Right ventricle myocardium superior (tissue), 1 donor: ENCODE data around the gene CDK19. TPM values are rescaled to one million over a fixed set of nuclear protein-coding genes. Genes with fewer than 3 reads are reported as not detected.
"Not testable (repeated sequence)": the region's sequence is repeated elsewhere in the genome, so short reads cannot be mapped to it uniquely, and the experiment has no call there.

Source experiments
- ATAC-seq: fragments of 200-7000 bp; cut with Tn5 transposase; one replicate; pipeline ENCODE4 v1.9.1; 2020; ENCODE audit warnings: mild to moderate bottlenecking; ENCODE audit not compliant: poor library complexity
- DNase-seq: peaks from one replicate; pipeline ENCODE4 v3.0.0-alpha.2; 2020
- intact Hi-C: fragments of 100-400 bp; cut with DNase I; formaldehyde crosslinking; loops from one replicate; pipeline ENCODE4 v1.11.2; 2022
- total RNA-seq: library from RNA; stranded (reverse); fragmentation: NEBNext Ultra II Directional; extraction: Animal tissue kit (Norgen Biotek cat#: 25700); gene quantifications from one replicate; pipeline ENCODE4 v1.2.1, GENCODE V29; 2021
- donor health status: DM: no; HTN: yes; CAD: no; lungs with severe emphysema.

CDK19 gene
- total RNA-seq, 1 donor from 2014 or later = 10.4 TPM

- DNase-seq = no peak
- intact Hi-C loops = no loop called here
- peak; percentile 39 for ATAC-seq
These were observed 38.9 kb downstream of the CDK19 start for GRCh38 chr6:110776413-110776812.

- ATAC-seq (no peak), DNase-seq (no peak)
- intact Hi-C loops = no loop called here
These were observed 45.3 kb downstream of the CDK19 start for GRCh38 chr6:110769923-110770322.

- ATAC-seq = no peak
- intact Hi-C loops = no loop called here
- DNase-seq = no peak
These were observed 47.2 kb downstream of the CDK19 start for GRCh38 chr6:110768057-110768456.

DNA sequence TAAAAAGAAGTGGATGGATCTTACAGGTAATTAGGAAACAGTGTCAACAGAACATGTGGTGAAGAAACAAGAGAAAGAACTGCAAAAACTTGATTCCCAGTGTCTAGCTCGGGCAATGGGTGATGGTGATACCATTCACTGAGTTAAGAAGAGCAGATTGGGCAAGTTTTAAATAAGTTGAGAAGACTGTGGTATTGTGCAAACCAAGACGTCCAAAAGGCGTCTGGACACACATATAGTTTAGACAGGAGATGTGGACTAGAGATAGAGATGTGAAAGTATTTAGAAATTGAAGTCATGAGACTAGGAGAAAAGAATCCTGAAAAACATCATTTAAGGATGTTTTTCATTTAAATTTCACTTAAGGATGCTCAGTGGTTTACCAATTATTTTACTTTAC is 53.9 kb downstream of the CDK19 start:
- no peak for DNase-seq
- no peak for ATAC-seq
- intact Hi-C loops = no loop called here

- no peak for DNase-seq
- intact Hi-C loops = no loop called here
- ATAC-seq = no peak
These were observed 54.7 kb downstream of the CDK19 start for GRCh38 chr6:110760589-110760988.

GRCh38 chr6:110760098-110760497 is 55.2 kb downstream of the CDK19 start:
- ATAC-seq, intact Hi-C loops, DNase-seq: not testable (repeated sequence)

- ATAC-seq (no peak), DNase-seq (no peak)
- intact Hi-C loops = no loop called here
These were observed 57.3 kb downstream of the CDK19 start for GRCh38 chr6:110757926-110758325.

DNA sequence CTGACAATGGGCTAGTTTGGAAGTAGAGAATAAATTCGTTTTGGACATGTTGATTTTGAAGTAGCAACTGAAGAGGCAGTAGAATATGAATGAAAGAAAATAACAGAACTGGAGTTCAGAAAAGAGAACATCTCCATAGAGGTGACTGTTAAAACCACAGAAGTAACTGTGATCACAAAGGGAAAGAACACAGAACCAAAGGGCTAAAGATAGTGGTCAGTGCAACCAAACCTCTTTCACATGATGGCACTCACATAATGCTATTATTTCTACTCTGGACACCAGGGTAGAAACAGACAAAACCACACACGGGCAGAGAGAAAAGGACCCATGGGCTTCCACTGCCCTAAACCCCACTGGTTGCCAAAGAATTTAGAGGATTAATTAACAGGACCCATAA is 58.5 kb downstream of the CDK19 start:
- ATAC-seq (no peak), DNase-seq (no peak)
- intact Hi-C loops = no loop called here

DNA sequence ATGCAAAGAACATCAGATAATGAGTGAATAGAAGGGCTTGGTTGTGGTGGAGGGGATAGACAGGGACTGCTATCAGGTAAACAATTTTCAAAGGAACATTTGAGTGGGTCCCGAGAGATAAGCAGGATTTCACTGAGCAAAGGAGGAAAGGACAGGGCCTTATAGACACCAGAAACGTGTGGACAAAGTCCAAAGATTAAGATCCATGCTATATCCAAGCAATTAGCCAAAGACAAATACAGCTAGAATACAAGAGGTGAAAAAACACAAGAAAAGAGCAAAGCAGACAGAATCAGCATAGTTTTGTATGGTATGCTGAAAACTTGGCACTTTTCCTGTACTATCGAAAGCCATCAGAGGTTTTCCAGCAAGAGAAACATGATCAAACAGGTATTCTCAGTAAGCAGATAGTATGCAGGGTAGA is 59.8 kb downstream of the CDK19 start:
- DNase-seq (no peak), ATAC-seq (no peak)
- intact Hi-C loops = no loop called here

- intact Hi-C loops, ATAC-seq, DNase-seq: not testable (repeated sequence)
These were observed 61.2 kb downstream of the CDK19 start for GRCh38 chr6:110753936-110754668.

DNA sequence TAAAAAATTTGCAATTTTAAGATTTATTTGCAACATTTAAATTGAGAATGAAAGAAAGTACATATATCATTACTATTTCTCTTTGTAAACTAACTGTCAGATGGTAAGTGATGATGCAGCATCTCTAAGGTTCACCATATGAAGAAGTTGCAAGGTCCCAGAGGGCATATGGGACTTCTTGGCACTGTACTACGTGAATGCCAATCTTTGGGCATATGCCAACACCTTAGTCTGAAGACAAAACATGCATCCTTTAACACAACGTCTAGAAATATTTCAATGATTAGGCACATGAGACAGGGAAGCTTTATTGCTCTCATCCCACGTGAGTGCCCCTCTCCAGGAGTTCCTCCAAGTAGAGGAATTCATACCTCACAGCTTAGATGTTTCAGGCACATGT is 66.8 kb downstream of the CDK19 start:
- no peak for DNase-seq
- intact Hi-C loops = no loop called here
- no peak for ATAC-seq

DNA sequence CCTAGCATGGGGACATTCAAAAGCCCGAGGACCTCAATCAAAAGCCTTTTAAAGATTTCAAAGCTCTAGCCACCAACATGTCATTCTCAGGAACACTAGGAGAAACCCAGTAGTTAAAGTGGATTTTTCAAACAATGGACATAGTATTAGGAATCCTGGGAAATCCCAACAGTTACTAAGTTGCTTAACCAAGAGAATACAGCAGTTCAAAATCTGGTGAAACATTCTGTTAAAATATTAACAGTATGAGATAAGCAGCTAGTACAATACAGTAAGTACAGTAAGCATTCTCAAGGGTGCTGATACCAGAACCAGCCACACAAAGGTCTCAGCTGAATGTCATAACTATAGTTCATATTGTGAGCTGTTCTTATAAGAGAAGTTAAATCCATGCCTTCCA is 68.6 kb downstream of the CDK19 start:
- ATAC-seq = no peak
- no peak for DNase-seq
- intact Hi-C loops = no loop called here

- ATAC-seq (no peak), DNase-seq (no peak)
- intact Hi-C loops = no loop called here
These were observed 70.3 kb downstream of the CDK19 start for GRCh38 chr6:110744991-110745390.

DNA sequence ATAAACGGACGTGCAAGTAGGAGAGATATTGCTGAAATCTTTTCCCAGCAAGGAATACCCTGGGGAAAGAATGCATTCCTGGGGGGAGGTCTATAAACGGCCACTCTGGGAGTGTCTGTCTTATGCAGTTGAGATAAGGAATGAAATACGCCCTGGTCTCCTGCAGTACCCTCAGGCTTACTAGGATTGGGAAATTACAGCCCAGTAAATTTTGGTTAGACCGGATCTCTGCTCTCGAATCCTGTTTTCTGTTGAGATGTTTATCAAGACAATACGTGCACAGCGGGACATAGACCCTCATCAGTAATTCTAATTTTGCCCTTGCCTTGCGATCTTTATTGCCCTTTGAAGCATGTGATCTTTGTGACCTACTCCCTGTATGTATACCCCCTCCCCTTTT is 72.7 kb downstream of the CDK19 start:
- DNase-seq, ATAC-seq, intact Hi-C loops: not testable (repeated sequence)

GRCh38 chr6:110741517-110741916 is 73.8 kb downstream of the CDK19 start:
- ATAC-seq = no peak
- no peak for DNase-seq
- intact Hi-C loops = no loop called here

GRCh38 chr6:110738899-110739365 is 76.3 kb downstream of the CDK19 start:
- ATAC-seq (peak; percentile 83), DNase-seq (no peak)
- intact Hi-C loops = no loop called here

GRCh38 chr6:110735666-110736065 is 79.6 kb downstream of the CDK19 start:
- DNase-seq (no peak), ATAC-seq (no peak)
- intact Hi-C loops = no loop called here

DNA sequence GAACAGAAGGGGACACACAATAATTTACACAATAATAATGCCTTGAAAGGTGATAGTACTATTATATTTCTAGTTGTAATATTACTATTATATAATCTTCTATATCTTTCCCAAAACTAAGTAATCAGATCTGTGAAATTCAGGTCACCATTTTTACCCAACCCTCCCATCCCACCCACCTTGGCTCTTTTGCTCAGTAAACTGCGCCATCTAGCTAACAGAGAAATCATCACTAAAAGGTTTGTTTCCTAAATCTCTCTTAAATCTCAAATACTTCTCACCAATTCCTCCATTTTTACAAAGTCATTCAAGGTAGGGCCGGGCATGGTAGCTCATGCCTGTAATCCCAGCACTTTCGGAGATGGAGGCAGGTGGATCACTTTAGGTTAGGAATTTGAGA is 83.4 kb downstream of the CDK19 start:
- DNase-seq = no peak
- intact Hi-C loops = no loop called here
- no peak for ATAC-seq

GRCh38 chr6:110731196-110731595 is 84.1 kb downstream of the CDK19 start:
- no peak for ATAC-seq
- intact Hi-C loops = no loop called here
- DNase-seq = no peak

DNA sequence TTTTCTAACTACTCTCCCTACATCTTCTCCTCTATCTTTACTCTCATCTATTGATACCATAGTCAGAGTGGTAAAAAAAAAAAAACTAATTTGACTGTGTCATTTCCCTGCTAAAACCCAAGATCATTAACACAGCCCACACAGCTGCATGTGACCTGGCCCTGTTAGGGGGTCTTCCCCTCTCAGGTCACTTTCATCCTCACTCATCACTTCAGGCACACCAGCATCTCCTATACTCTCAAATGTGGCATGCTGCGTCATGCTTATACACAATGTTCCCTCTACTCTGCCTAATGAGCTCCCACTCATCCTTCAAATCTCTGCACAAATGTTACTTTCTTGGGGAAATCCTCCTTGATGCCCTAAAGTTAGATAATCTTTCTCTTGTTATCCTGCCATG is 86.8 kb downstream of the CDK19 start:
- intact Hi-C loops = no loop called here
- DNase-seq (no peak), ATAC-seq (no peak)

- intact Hi-C loops = no loop called here
- DNase-seq (no peak), ATAC-seq (no peak)
These were observed 92.3 kb downstream of the CDK19 start for GRCh38 chr6:110723017-110723416.
